Astrocyte of the spinal cord (primary cell): Measurements from ENCODE around the gene LMBRD1.
"Not testable (repeated sequence)": the region's sequence is repeated elsewhere in the genome, so short reads cannot be mapped to it uniquely, and the experiment has no call there.

ENCODE experiments used
- DNase-seq: peaks from one replicate; pipeline ENCODE4 v3.0.0; 2011; ENCODE audit warnings: low read depth, low spot score
- H3K4me3 ChIP-seq: 2 replicates; pipeline ENCODE4 v1.5.1; 2011; ENCODE audit warnings: low read depth, mild to moderate bottlenecking, low read length, moderate library complexity
- CTCF ChIP-seq: IDR thresholded peaks from 2 replicates; pipeline ENCODE4 v1.5.1; 2012; ENCODE audit warnings: low read depth, mild to moderate bottlenecking, low read length, inconsistent platforms
- in situ Hi-C: cut with HindIII; loops from 2 replicates; pipeline ENCODE4 v1.10.0; 2017; ENCODE audit warnings: low sequenced_read_pairs

Gene LMBRD1

DNA sequence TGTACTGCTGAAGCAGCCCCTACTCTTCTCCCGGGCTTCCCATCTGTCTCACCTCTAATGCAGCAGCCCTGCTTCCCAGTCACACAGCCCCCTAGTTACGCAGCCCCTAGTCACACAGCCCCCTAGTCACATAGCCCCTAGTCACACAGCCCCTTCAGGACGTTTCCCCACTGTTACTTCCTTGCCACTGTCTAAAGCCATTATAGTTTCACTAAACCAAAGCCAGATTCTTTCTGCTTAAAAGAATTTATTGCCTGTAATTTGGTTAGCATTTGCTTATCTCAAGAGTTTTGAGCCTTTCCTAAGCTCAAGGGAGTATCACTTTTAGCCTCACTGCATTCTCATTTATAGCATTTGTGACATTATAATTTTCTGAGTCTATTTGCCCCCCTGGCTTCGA is 127.9 kb downstream of the LMBRD1 start:
- no peak for TF ChIP-seq CTCF
- in situ Hi-C loops = no loop called here
- DNase-seq = no peak
- no peak overlapping the region for H3K4me3 ChIP-seq

GRCh38 chr6:69666779-69667178 is 130.0 kb downstream of the LMBRD1 start:
- DNase-seq, H3K4me3 ChIP-seq, in situ Hi-C loops: not testable (repeated sequence)

DNA sequence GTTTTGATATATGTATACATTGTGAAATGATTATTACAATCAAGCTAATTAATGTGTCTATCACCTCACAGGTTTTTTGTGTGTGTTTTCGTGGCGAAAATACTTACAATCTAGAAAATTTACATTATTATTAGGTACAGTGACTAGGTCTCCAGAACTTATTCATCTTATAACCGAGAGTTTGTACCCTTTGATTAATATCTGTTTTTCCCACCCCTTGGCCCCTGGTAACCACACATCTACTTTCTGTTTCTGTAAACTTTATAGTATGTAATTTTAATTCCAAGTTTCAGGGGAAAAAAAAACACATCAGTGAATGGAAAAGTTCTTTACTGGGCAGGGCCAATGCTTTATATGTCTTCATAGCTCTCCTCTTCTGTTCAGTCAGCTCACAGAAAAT is 131.4 kb downstream of the LMBRD1 start:
- no peak overlapping the region for H3K4me3 ChIP-seq
- in situ Hi-C loops = no loop called here
- TF ChIP-seq CTCF = no peak
- DNase-seq = no peak

- H3K4me3 ChIP-seq = no peak overlapping the region
- no peak for TF ChIP-seq CTCF
These were observed 132.3 kb downstream of the LMBRD1 start for GRCh38 chr6:69664551-69664950.

GRCh38 chr6:69663215-69663614 is 133.6 kb downstream of the LMBRD1 start:
- DNase-seq = no peak
- H3K4me3 ChIP-seq = no peak overlapping the region
- in situ Hi-C loops = no loop called here
- no peak for TF ChIP-seq CTCF

More at GRCh38 chr6:69664551-69664950, 132.3 kb downstream of the LMBRD1 start:
- DNase-seq = no peak
- in situ Hi-C loops = no loop called here

GRCh38 chr6:69650703-69651102 is 146.1 kb downstream of the LMBRD1 start:
- in situ Hi-C loops = no loop called here
- no peak for DNase-seq
- TF ChIP-seq CTCF = no peak
- no peak overlapping the region for H3K4me3 ChIP-seq

- in situ Hi-C loops = no loop called here
- no peak for DNase-seq
- no peak for TF ChIP-seq CTCF
- no peak overlapping the region for H3K4me3 ChIP-seq
These were observed 149.1 kb downstream of the LMBRD1 start for GRCh38 chr6:69647726-69648125.
